GM12892 (cell line): ENCODE results near the gene RNF151.

Experiments used
- POLR2A ChIP-seq: IDR thresholded peaks from 2 replicates; pipeline ENCODE4 v1.6.1; 2011; ENCODE audit warnings: low read depth, low read length, control low read depth
- POLR2AphosphoS5 ChIP-seq: IDR thresholded peaks from 2 replicates; pipeline ENCODE4 v1.6.1; 2011; ENCODE audit warnings: low read depth, low read length, control low read depth
- TAF1 ChIP-seq: IDR thresholded peaks from 2 replicates; pipeline ENCODE4 v1.6.1; 2011; ENCODE audit warnings: low read depth, mild to moderate bottlenecking, control low read depth, low read length, borderline replicate concordance

DNA sequence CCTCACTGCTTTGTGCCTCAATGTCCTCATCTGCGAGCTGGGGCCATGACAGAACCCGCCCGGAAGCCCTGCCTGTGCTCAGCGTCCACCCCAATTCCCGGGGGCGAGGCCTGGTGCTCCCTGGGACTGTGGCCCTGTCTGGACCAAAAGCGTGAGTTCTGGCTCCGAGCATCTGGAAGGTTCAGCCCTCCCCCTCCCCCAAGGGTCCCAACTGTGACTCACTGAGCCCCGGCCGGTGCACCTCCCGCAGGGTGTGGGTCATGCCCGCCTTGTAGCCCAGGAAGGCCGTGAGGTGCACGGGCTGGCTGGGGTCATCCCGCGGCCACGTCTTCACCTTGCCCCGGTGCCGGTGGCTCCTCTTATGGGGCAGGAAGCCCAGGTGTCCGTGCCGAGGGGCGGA lies 12.9 kb upstream of the RNF151 start:
- no peak for TF ChIP-seq POLR2A
- TF ChIP-seq POLR2AphosphoS5, result no peak
- no peak for TF ChIP-seq TAF1
